SK-N-MC (cell line): ENCODE data around the gene KLHDC4.
"Not testable (repeated sequence)": the region's sequence is repeated elsewhere in the genome, so short reads cannot be mapped to it uniquely, and the experiment has no call there.

Experiments
- DNase-seq: peaks from one replicate; pipeline ENCODE4 v3.0.0-alpha.2; 2011; ENCODE audit warnings: low read depth, low spot score
- H3K27ac ChIP-seq: fragments of 200-600 bp; sonication (generic); 2 replicates; pipeline ENCODE4 v1.5.1; 2016; ENCODE audit warnings: mixed run types
- H3K36me3 ChIP-seq: fragments of 200-600 bp; sonication (generic); 2 replicates; pipeline ENCODE4 v1.6.1; 2017; ENCODE audit warnings: antibody characterized with exemption, low read length, mixed read lengths; ENCODE audit not compliant: insufficient read depth
- H3K4me3 ChIP-seq: fragments of 200-600 bp; sonication (generic); 2 replicates; pipeline ENCODE4 v1.5.1; 2016
- H3K9ac ChIP-seq: fragments of 200-600 bp; sonication (generic); 2 replicates; pipeline ENCODE4 v1.8.0; 2017; ENCODE audit warnings: mixed run types, mixed read lengths; ENCODE audit not compliant: insufficient read length
- H3K9me3 ChIP-seq: fragments of 200-600 bp; sonication (generic); 2 replicates; pipeline ENCODE4 v1.6.1; 2017; ENCODE audit warnings: low read depth, mild to moderate bottlenecking, antibody characterized with exemption, low read length, moderate library complexity, mixed read lengths
- EZH2 ChIP-seq: fragments of 200-600 bp; sonication (generic); IDR thresholded peaks from one replicate; pipeline ENCODE4 v1.6.1; 2017; ENCODE audit warnings: antibody characterized with exemption
- FOXP2 ChIP-seq: optimal IDR thresholded peaks from 2 replicates; pipeline ENCODE3; 2011; ENCODE audit warnings: mild to moderate bottlenecking, moderate library complexity; ENCODE audit not compliant: insufficient read depth; ENCODE audit errors: extremely low read length, control extremely low read depth
- POLR2AphosphoS5 ChIP-seq: IDR thresholded peaks from 2 replicates; pipeline ENCODE4 v1.6.1; 2012; ENCODE audit warnings: mild to moderate bottlenecking, low read depth, low read length, borderline replicate concordance

The KLHDC4 gene

DNA sequence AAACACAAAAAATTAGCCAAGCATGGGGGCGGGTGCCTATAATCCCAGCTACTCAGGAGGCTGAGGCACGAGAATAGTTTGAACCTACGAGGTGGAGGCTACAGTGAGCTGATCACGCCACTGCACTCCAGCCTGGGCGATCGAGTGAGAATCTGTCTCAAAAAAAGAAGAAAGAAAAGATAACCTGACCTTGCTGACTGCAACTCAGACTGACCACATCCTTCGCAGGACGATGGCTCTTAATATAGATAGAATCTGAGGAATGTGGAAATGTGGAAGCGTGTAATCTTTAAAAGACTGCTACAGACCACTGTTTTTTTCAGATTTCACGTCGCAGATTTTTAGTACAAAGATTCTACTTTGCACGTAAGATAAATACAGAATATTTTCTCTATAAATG is 37.8 kb downstream of the KLHDC4 start:
- H3K9me3 ChIP-seq, result no peaks in the 10 kb centered on the region
- H3K9ac ChIP-seq, result no peak overlapping the region
- no peak for DNase-seq
- H3K4me3 ChIP-seq, result no peak overlapping the region
- peaks cover 4% of the 10 kb centered on the region; the same call in 1 of the 2 replicates for H3K36me3 ChIP-seq
- no peak overlapping the region for H3K27ac ChIP-seq
- TF ChIP-seq EZH2 (no peak), POLR2AphosphoS5 (no peak), FOXP2 (no peak)

DNA sequence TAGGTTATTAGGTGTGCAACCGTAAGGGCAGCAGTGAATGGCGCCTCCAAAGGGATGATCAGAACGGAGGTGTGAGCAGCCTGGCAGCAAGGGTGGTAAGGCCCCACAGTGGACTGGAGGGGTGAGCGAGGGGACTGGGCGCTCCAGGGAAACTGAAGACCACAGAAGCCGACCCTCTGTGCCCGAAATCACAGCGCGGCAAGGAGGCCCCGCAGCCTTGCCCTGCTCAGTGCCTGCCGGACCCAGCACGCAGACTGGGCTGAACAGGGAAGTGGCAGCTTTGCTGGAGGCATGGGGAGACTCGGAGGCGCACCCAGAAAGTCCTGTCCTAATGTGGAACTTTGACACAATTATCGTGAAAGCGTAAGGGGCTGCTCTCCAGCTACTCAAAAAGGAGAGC is 38.4 kb downstream of the KLHDC4 start:
- no peak overlapping the region for H3K9ac ChIP-seq
- H3K9me3 ChIP-seq, result no peaks in the 10 kb centered on the region
- DNase-seq, result no peak
- H3K4me3 ChIP-seq, result no peak overlapping the region
- TF ChIP-seq POLR2AphosphoS5 (no peak), EZH2 (no peak), FOXP2 (no peak)
- H3K36me3 ChIP-seq, result peaks cover 4% of the 10 kb centered on the region; the same call in 1 of the 2 replicates
- no peak overlapping the region for H3K27ac ChIP-seq

DNA sequence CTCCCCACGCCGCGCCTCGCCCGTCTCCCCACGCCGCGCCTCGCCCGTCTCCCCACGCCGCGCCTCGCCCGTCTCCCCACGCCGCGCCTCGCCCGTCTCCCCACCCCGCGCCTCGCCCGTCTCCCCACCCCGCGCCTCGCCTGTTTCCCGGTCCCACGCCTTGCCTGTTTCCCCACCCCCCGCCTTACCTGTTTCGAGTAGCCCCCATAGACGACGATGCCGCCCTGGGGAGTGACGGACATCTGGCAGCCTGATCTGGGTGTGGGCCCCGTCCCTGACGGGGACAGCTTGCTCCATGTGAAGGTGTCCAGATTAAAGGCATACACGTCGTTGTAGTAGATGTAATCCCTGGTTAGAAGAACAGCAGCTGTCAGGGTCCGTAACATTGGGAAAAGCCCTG is 39.2 kb downstream of the KLHDC4 start:
- H3K9ac ChIP-seq, H3K4me3 ChIP-seq, H3K27ac ChIP-seq, DNase-seq, H3K36me3 ChIP-seq, H3K9me3 ChIP-seq: not testable (repeated sequence)

DNA sequence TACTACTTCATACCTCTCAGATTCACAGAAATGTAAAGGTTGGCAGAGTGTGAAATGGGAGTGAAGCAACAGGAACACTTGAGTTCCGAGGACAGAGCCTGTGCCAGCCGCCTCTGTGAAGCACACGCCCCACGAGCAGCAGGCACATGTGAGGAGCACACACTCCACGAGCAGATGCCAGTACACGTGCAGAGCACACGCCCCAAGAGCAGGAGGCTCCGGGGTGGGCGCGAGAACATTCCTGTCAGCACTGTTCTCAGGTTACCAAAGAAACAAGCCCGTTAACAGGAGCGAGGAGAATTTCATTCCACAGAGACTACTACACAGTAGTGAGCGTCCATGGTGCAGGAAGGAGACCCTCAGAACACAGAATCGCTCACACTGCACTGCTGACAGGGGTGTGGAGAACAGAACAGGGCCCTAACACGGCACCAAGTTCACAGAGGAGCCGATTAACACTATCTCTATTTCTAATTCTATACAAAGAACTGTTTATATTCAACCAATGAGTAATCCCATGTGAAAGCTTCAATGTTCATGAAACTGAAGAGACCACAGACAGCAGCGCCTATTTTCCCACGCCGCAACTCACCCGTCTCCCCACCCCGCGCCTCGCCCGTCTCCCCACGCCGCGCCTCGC is 40.1 kb downstream of the KLHDC4 start:
- Histone ChIP-seq H3K36me3 (peaks cover 4% of the 10 kb centered on the region; the same call in 1 of the 2 replicates), H3K9me3 (no peaks in the 10 kb centered on the region), H3K4me3 (no peak overlapping the region), H3K27ac (no peak overlapping the region), H3K9ac (no peak overlapping the region)
- TF ChIP-seq FOXP2 (no peak), POLR2AphosphoS5 (no peak)
- no peak for DNase-seq

DNA sequence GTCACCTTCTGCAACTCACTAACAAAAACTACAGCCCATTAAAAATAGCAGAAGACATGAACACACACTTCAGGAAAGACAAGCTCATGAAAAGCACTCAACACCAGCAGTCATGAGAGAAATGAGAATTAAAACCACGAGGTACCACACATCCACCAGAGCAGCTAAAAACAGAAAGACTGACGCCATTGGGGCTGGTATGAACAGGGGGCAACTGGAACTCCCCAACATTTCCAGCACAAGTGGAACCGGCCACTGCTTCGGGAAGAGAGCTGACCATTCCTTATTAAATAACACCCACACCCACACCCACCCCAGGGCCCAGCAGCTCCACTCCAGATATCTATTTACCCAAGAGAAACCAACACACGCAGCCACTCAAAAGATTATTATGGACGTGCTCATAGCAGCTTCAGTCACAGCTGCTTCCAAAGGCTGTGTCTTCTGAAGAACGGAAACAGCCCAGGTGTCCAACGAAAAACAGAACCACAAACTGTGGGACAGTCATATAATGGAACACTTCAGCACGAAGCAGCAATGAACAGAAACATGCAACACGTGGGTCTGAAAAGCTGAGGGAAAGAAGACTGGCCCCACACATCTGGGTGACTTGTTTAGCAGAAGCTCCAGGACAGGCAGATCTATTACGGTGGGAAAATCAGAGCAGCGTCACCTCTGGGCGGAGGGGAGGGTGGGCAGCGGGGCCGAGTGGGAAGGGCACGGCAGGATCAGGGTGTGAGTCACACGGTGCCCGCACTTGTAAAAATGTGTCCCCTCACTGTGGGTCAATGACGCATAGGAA is 41.1 kb downstream of the KLHDC4 start:
- peaks cover 4% of the 10 kb centered on the region; the same call in 1 of the 2 replicates for H3K36me3 ChIP-seq
- H3K4me3 ChIP-seq, result no peak overlapping the region
- TF ChIP-seq EZH2 (no peak), FOXP2 (no peak), POLR2AphosphoS5 (no peak)
- DNase-seq, result no peak
- no peak overlapping the region for H3K27ac ChIP-seq
- H3K9ac ChIP-seq, result no peak overlapping the region
- H3K9me3 ChIP-seq, result no peaks in the 10 kb centered on the region

DNA sequence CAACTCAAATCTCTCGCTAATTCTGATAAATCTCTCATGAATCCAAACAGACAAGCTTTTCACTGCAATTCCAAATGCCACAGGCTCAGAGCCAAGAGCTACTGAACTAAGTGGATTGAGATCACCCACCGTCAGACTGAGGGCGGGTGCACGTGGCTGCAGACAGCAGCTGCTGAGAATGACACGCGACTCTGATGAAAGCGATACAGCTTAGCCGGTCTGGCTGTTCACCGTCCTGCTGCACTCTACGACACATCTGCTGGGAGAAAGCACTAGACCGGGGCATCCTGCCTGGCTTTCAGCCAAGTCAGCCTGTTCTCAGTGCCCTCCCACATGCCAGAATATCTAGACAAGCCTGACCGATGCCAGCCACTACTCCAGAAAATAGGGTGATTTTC is 42.6 kb downstream of the KLHDC4 start:
- Histone ChIP-seq H3K9me3 (no peaks in the 10 kb centered on the region), H3K9ac (no peak overlapping the region), H3K36me3 (no peaks in the 10 kb centered on the region), H3K4me3 (no peak overlapping the region), H3K27ac (no peak overlapping the region)
- TF ChIP-seq FOXP2 (no peak), EZH2 (no peak), POLR2AphosphoS5 (no peak)
- no peak for DNase-seq

DNA sequence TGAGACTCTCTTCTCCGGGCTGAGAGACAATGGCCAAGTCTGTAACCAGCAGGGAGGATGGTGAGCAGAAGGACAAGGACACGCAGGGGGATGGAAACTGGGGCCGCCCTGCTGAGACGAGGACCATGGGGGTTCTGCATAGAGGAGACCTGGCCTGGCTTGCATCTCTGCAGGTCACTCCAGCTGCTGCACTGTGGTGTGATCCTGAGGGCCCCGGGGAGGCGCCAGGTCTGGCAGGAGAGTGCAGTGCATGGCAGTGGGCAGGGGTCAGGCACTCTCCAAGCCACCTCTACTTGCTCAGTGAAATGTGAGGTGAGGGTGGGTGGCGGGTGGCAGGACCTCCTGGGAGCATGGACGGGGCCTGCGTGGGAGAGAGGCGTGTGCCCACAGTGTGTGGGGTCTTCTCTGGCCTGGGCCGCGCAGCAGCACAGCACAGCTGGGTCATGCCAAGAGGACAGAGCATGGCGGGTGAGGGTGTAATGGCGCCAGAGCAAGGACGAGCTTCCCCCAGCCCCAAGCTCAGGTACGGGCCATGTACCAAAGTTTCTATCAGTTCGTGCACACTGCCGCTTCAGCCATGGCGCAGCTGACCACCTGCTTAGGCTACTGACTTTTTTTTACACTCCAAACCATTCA is 43.1 kb downstream of the KLHDC4 start:
- H3K36me3 ChIP-seq, result no peaks in the 10 kb centered on the region
- no peak for TF ChIP-seq POLR2AphosphoS5
- TF ChIP-seq EZH2, result no peak
- no peak for TF ChIP-seq FOXP2
- no peak overlapping the region for H3K27ac ChIP-seq
- H3K4me3 ChIP-seq, result no peak overlapping the region
- H3K9me3 ChIP-seq, result no peaks in the 10 kb centered on the region
- H3K9ac ChIP-seq, result no peak overlapping the region
- no peak for DNase-seq

DNA sequence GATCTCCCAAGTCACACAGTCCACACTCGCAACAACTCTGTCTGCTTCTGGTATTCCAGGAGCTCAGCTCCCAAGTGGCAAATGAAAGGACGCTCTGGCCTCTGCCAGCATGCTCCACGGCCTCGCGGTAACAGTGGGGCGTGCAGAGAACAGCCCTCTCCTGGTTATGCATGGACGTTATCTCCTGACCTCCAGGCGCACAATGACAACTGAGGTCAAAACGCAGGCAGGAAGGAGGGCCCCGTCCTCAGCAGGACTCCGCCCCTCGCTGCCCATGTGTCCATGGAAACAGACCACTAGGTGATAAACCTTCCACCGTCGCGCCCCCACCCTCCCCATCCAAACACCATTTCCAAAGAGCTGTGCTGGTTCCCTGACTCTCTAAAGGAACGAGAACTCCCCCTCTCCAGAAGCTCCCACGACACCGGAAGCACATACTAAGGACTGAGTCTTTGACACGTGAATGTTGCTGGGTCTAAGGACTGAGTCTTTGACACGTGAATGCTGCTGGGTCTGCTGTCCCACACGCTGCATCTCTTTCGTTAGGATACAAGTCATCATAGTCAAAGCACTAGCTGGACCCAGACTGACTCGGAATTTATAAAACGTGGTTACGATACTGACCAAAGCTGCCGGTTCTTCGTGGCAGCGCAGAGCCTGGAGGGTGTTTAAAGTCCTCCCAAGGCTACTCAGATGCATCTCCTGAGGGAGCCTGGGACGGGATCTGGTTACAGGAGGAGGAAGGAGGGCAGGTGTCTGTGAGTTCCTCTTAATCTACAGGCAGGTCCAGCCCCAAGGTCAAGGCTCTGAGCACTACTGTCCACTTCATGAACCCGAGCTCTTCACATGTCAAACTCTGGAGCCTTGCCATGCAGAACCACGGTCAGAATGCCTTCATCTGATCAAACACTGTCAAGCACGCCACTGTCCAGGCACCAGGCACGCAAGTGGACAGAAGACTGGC is 43.9 kb downstream of the KLHDC4 start:
- no peaks in the 10 kb centered on the region for H3K36me3 ChIP-seq
- DNase-seq, result no peak
- TF ChIP-seq POLR2AphosphoS5, result no peak
- no peak for TF ChIP-seq EZH2
- TF ChIP-seq FOXP2, result no peak
- H3K27ac ChIP-seq, result no peak overlapping the region
- H3K4me3 ChIP-seq, result no peak overlapping the region
- no peaks in the 10 kb centered on the region for H3K9me3 ChIP-seq
- H3K9ac ChIP-seq, result no peak overlapping the region

DNA sequence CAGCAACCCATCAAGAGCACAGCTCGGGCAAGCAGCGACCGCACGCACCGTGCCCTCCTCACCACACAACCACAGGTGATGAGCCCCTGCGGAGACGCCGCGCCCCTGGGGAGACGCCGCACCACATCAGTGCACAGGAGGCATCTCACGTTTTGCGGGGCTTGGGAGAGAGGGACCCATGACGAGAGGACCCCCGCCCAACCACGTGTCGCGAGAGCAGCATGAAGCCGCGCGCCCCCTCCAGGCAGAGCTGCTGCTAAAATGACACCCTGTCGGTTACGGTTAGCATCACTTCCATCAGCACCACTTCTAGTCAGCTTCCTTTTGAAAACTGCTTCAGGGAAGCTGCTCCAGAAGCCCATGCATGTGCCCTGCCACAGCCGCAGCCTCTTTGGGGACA is 45.3 kb downstream of the KLHDC4 start:
- Histone ChIP-seq H3K4me3 (no peak overlapping the region), H3K36me3 (no peaks in the 10 kb centered on the region), H3K27ac (no peak overlapping the region), H3K9ac (no peak overlapping the region), H3K9me3 (no peaks in the 10 kb centered on the region)
- DNase-seq, result no peak
- TF ChIP-seq POLR2AphosphoS5, result no peak
- TF ChIP-seq FOXP2, result no peak
- no peak for TF ChIP-seq EZH2

DNA sequence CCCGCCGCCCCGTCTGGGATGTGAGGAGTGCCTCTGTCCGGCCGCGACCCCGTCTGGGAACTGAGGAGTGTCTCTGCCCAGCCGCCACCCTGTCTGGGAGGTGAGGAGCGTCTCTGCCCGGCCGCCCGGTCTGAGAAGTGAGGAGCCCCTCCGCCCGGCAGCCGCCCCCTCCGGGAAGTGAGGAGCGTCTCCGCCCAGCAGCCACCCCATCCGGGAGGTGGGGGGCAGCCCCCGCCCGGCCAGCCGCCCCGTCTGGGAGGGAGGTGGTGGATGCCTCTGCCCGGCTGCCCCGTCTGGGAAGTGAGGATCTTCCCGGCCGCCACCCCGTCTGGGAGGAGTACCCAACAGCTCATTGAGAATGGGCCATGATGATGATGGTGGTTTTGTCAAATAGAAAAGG is 47.0 kb downstream of the KLHDC4 start:
- H3K27ac ChIP-seq, H3K36me3 ChIP-seq, H3K9ac ChIP-seq: not testable (repeated sequence)

More for the DNA sequence above, 47.0 kb downstream of the KLHDC4 start:
- DNase-seq, H3K4me3 ChIP-seq, H3K9me3 ChIP-seq: not testable (repeated sequence)
